Measurements from ENCODE around the gene GNG4.

GNG4 gene

DNA sequence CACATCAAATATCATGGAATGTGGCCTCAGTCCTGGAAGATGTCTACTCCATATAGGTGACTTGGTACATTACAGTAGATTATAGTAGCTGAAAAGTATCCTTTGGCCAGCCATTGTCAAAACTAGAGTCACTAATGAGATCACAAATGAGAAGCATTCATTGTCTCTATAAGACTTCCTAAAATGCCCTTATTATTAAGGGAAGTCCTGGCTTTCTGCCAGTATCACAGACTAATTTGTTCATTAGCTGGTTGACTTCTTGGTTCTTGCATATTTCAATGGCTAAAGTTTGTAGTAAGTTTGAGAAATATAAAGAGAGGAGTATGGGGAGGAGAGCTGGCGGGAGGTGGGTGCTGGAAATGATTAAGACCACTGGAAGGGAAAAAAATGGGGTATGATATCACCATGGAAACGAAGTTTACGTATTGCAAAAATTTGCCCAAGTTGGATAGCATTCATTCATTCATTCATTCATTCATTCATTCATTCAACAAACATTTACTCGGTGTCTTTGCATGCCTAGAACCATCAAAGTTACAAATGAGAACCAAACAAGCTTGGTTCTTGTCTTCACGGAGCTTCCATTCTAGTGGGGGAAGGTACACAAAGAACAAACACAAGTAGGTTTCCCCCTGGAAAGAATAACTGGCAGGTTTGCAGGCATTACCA is 133.6 kb downstream of the GNG4 start:
- Histone ChIP-seq H3K79me2 (ENCODE audit: insufficient read depth, low read length) (no peaks in the 10 kb centered on the region), H3F3A (ENCODE audit: low read depth) (no peaks in the 10 kb centered on the region), H3K9me2 (replicated peaks; ENCODE audit: low read depth, low read length) (no peaks in the 10 kb centered on the region), H3K27me3 (ENCODE audit: insufficient read depth, low read length, poor library complexity, severe bottlenecking) (no peaks in the 10 kb centered on the region), H3K4me3 (ENCODE audit: low read length, poor library complexity, severe bottlenecking) (no peak overlapping the region), H2AFZ (ENCODE audit: low read length) (no peak overlapping the region), H3K4me1 (ENCODE audit: insufficient read depth, low read length, poor library complexity, severe bottlenecking) (no peaks in the 10 kb centered on the region), H3K9ac (ENCODE audit: low read depth, low read length, poor library complexity, severe bottlenecking) (no peak overlapping the region), H3K36me3 (ENCODE audit: insufficient read depth, low read length) (no peaks in the 10 kb centered on the region), H4K20me1 (ENCODE audit: insufficient read depth, low read length, poor library complexity, severe bottlenecking) (no peaks in the 10 kb centered on the region), H3K9me3 (ENCODE audit: insufficient read depth, low read depth, low read length) (no peaks in the 10 kb centered on the region), H3K4me2 (ENCODE audit: low read depth, low read length, poor library complexity, severe bottlenecking) (no peak overlapping the region)
- no peak for TF ChIP-seq EZH2phosphoT487 (IDR thresholded peaks at IDR 0.05; ENCODE audit: borderline replicate concordance)
- TF ChIP-seq, protein P1, sequence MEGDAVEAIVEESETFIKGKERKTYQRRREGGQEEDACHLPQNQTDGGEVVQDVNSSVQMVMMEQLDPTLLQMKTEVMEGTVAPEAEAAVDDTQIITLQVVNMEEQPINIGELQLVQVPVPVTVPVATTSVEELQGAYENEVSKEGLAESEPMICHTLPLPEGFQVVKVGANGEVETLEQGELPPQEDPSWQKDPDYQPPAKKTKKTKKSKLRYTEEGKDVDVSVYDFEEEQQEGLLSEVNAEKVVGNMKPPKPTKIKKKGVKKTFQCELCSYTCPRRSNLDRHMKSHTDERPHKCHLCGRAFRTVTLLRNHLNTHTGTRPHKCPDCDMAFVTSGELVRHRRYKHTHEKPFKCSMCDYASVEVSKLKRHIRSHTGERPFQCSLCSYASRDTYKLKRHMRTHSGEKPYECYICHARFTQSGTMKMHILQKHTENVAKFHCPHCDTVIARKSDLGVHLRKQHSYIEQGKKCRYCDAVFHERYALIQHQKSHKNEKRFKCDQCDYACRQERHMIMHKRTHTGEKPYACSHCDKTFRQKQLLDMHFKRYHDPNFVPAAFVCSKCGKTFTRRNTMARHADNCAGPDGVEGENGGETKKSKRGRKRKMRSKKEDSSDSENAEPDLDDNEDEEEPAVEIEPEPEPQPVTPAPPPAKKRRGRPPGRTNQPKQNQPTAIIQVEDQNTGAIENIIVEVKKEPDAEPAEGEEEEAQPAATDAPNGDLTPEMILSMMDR (conservative IDR thresholded peaks at IDR 0.05; ENCODE audit: low read length), result no peak

DNA sequence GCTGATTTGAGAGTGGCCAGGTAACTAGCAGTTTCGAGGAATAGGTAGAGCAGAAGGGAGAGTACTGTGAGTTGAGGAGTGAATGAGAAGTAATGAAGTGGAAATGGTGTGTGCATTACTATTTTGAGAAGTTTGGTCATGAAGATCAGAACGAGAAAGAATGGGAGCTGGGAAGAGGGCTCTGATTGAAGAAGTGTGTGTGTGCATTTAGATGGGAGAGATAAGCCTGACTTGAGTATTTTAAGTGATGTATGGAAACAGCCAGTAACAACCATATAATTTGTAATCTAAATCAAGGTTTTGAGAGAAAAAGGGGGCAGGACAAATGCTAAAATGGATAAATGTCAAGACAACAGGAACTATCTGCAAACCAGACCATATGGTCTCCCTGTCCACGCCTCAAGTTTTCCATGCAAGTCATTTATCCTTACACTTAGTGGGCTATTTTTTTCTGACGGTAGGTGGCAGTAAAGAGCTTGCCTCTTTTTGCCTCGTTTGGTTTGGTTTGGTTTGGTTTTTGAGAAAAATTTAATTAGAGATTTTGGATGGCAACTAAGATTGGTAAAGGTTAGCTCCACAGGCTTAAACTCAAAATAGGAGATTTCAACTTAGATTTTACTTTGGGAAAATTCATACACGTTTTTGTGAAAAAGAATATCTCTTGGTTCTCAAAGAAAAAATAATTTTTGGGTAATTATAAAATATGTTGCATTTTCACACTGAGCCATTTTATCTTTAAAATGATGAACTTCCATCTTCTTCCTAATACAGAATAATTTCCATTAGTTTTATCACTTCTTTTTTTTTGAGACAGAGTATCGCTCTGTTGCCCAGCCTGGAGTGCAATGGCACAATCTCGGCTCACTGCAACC is 135.9 kb downstream of the GNG4 start:
- TF ChIP-seq, protein P1 (conservative IDR thresholded peaks at IDR 0.05; ENCODE audit: low read length), result peak; percentile 96
- no peak for TF ChIP-seq EZH2phosphoT487 (IDR thresholded peaks at IDR 0.05; ENCODE audit: borderline replicate concordance)
- Histone ChIP-seq H3K9me3 (ENCODE audit: insufficient read depth, low read depth, low read length) (no peaks in the 10 kb centered on the region), H3K27me3 (ENCODE audit: insufficient read depth, low read length, poor library complexity, severe bottlenecking) (no peaks in the 10 kb centered on the region), H3K9me2 (replicated peaks; ENCODE audit: low read depth, low read length) (no peaks in the 10 kb centered on the region), H3K36me3 (ENCODE audit: insufficient read depth, low read length) (no peaks in the 10 kb centered on the region), H3K4me3 (ENCODE audit: low read length, poor library complexity, severe bottlenecking) (no peak overlapping the region), H3K4me2 (ENCODE audit: low read depth, low read length, poor library complexity, severe bottlenecking) (no peak overlapping the region), H4K20me1 (ENCODE audit: insufficient read depth, low read length, poor library complexity, severe bottlenecking) (no peaks in the 10 kb centered on the region), H3K79me2 (ENCODE audit: insufficient read depth, low read length) (no peaks in the 10 kb centered on the region), H3F3A (ENCODE audit: low read depth) (no peaks in the 10 kb centered on the region), H2AFZ (ENCODE audit: low read length) (no peak overlapping the region), H3K9ac (ENCODE audit: low read depth, low read length, poor library complexity, severe bottlenecking) (no peak overlapping the region), H3K4me1 (ENCODE audit: insufficient read depth, low read length, poor library complexity, severe bottlenecking) (no peaks in the 10 kb centered on the region)

DNA sequence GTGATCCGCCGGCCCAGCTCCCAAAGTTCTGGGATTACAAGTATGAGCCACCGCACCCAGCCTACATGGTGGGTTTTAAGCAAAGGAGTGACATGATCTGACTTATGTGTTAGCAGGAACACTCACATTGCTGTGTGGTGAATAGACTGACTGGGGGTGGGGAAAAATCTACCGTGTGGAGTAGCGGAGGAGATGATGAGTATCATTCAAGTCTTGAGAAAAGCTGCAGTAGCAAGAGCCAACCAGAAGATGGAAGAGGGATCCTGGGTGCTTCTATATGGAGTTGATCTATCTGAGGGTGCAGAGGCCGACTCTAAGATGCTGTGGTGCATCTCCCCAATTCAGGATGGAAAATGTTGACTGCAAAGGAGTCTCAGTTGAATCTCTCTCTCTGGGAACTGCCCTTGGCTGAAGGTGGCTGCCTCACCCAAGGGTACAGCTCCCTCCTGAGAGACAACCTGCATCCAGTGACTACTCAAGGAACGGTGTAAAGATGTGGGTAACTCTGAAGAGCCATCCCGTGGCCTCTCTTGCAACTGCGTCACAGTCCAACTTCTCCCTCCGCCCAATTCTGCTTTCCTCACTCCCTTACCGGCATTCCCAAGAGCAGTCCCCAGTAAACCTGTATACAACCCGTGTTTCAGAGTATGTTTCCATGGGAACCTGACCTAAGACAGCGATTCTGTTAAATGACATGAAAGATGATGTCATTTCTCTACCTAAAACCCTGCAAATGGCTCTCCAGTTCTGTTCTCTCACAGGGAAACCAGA is 137.9 kb downstream of the GNG4 start:
- H3K9me2 ChIP-seq (replicated peaks; ENCODE audit: low read depth, low read length), result no peaks in the 10 kb centered on the region
- H3K27me3 ChIP-seq (ENCODE audit: insufficient read depth, low read length, poor library complexity, severe bottlenecking), result no peaks in the 10 kb centered on the region
- no peaks in the 10 kb centered on the region for H3K4me1 ChIP-seq (ENCODE audit: insufficient read depth, low read length, poor library complexity, severe bottlenecking)
- no peaks in the 10 kb centered on the region for H3K9me3 ChIP-seq (ENCODE audit: insufficient read depth, low read depth, low read length)
- TF ChIP-seq, protein P1 (conservative IDR thresholded peaks at IDR 0.05; ENCODE audit: low read length), result peak; percentile 60
- TF ChIP-seq EZH2phosphoT487 (IDR thresholded peaks at IDR 0.05; ENCODE audit: borderline replicate concordance), result no peak
- no peak overlapping the region for H3K9ac ChIP-seq (ENCODE audit: low read depth, low read length, poor library complexity, severe bottlenecking)
- no peaks in the 10 kb centered on the region for H3K79me2 ChIP-seq (ENCODE audit: insufficient read depth, low read length)
- no peaks in the 10 kb centered on the region for H4K20me1 ChIP-seq (ENCODE audit: insufficient read depth, low read length, poor library complexity, severe bottlenecking)
- H3K36me3 ChIP-seq (ENCODE audit: insufficient read depth, low read length), result no peaks in the 10 kb centered on the region
- H3K4me3 ChIP-seq (ENCODE audit: low read length, poor library complexity, severe bottlenecking), result no peak overlapping the region
- H3F3A ChIP-seq (ENCODE audit: low read depth), result no peaks in the 10 kb centered on the region
- H3K4me2 ChIP-seq (ENCODE audit: low read depth, low read length, poor library complexity, severe bottlenecking), result no peak overlapping the region
- peak overlapping the region; percentile 5; the same call in 1 of the 2 replicates for H2AFZ ChIP-seq (ENCODE audit: low read length)

All from Loucy (cell line).